ENCODE measurements around the gene ZNF512.

DNA sequence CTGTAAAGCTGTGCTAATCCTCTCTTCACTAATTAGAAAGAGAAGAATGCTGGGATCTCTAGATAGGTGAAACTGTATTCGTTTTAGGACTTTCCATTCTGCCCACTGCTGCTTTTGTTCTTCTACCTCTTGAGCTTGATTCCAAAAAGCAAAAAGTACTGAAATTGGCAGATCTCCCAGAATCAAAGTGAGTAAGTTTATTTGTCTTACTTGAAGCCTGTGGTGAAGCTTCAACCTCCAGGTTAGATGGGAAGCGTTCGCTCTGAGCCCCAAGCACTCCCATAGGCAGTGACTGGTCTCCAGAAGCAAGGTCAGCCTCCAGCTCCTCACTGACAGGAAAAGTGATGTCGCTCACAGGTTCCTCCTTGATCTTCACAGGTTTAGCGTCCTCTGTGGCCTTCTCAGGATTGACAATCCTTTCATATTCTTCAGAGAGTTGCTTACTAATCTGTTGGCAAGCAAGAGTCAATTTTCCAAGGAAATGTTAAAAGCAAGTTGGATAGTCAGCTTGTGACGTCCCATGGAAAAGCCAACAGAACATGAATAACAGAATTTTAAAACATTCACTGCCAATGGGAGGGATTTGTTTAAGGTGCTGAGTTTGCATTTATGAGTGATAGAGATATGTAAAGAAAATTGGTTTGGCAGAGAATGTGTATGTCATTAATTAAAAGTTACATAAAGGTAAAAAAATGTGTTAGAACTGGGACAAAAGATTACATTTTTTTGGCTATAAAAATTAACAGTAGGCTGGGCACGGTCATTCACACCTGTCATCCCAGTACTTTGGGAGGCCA lies 72.5 kb downstream of the ZNF512 start:
- TF ChIP-seq, protein P1, sequence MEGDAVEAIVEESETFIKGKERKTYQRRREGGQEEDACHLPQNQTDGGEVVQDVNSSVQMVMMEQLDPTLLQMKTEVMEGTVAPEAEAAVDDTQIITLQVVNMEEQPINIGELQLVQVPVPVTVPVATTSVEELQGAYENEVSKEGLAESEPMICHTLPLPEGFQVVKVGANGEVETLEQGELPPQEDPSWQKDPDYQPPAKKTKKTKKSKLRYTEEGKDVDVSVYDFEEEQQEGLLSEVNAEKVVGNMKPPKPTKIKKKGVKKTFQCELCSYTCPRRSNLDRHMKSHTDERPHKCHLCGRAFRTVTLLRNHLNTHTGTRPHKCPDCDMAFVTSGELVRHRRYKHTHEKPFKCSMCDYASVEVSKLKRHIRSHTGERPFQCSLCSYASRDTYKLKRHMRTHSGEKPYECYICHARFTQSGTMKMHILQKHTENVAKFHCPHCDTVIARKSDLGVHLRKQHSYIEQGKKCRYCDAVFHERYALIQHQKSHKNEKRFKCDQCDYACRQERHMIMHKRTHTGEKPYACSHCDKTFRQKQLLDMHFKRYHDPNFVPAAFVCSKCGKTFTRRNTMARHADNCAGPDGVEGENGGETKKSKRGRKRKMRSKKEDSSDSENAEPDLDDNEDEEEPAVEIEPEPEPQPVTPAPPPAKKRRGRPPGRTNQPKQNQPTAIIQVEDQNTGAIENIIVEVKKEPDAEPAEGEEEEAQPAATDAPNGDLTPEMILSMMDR (IDR thresholded peaks at IDR 0.05): no peak
- no peak for TF ChIP-seq POLR2A (IDR thresholded peaks at IDR 0.05)
